Neural cell (in vitro differentiated cells): ENCODE measurements around the gene PSMB10.

Experiments
- EP300 ChIP-seq: fragments of 450-650 bp; conservative IDR thresholded peaks from 2 replicates; pipeline ENCODE4 v1.6.1; 2014; ENCODE audit warnings: antibody characterized with exemption, mild to moderate bottlenecking, moderate library complexity; ENCODE audit not compliant: poor library complexity, severe bottlenecking
- EZH2 ChIP-seq: fragments of 200-600, 300-800 bp; shearing (Covaris generic), sonication (generic); IDR thresholded peaks from 2 replicates; pipeline ENCODE4 v1.6.1; 2014; ENCODE audit warnings: antibody characterized with exemption, low read length, borderline replicate concordance, mild to moderate bottlenecking; ENCODE audit not compliant: insufficient read depth, poor library complexity, severe bottlenecking
- MXI1 ChIP-seq: fragments of 450-650 bp; conservative IDR thresholded peaks from 2 replicates; pipeline ENCODE4 v1.6.1; 2014; ENCODE audit warnings: antibody characterized with exemption, mild to moderate bottlenecking; ENCODE audit not compliant: poor library complexity, severe bottlenecking
- POLR2AphosphoS5 ChIP-seq: IDR thresholded peaks from 2 replicates; pipeline ENCODE4 v1.6.1; 2012
- RAD21 ChIP-seq: fragments of 450-650 bp; conservative IDR thresholded peaks from 2 replicates; pipeline ENCODE4 v1.6.1; 2014; ENCODE audit warnings: antibody characterized with exemption, mild to moderate bottlenecking, moderate library complexity
- SMC3 ChIP-seq: fragments of 450-650 bp; conservative IDR thresholded peaks from 2 replicates; pipeline ENCODE4 v1.6.1; 2014; ENCODE audit warnings: antibody characterized with exemption, mild to moderate bottlenecking, moderate library complexity; ENCODE audit not compliant: poor library complexity
- TAF1 ChIP-seq: IDR thresholded peaks from 2 replicates; pipeline ENCODE4 v1.6.1; 2012; ENCODE audit warnings: low read depth
- TF ChIP-seq, protein P1 (sequence below): IDR thresholded peaks from 2 replicates; pipeline ENCODE4 v1.6.1; 2012; ENCODE audit warnings: borderline replicate concordance
- TF ChIP-seq, protein P2 (sequence below): fragments of 450-650 bp; IDR thresholded peaks from 2 replicates; pipeline ENCODE4 v1.5.1; 2014; ENCODE audit warnings: antibody characterized with exemption, mild to moderate bottlenecking, moderate library complexity; ENCODE audit not compliant: poor library complexity, severe bottlenecking

DNA sequence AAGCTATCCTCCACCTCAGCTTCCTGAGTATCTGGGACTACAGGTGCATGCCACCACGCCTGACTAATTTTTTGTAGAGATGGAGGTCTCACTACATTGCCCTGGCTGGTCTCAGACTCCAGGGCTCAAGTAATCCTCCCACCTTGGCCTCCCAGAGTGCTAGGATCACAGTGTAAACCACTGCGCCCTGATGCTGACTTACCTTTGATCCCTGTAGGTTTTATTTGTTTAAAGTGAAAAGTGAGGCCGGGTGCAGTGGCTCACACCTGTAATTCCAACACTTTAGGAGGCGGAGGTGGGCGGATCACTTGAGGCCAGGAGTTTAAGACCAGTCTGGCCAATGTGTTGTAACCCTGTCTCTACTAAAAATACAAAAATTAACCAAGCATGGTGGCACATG, 34.9 kb downstream of the PSMB10 start:
- TF ChIP-seq, protein P1, sequence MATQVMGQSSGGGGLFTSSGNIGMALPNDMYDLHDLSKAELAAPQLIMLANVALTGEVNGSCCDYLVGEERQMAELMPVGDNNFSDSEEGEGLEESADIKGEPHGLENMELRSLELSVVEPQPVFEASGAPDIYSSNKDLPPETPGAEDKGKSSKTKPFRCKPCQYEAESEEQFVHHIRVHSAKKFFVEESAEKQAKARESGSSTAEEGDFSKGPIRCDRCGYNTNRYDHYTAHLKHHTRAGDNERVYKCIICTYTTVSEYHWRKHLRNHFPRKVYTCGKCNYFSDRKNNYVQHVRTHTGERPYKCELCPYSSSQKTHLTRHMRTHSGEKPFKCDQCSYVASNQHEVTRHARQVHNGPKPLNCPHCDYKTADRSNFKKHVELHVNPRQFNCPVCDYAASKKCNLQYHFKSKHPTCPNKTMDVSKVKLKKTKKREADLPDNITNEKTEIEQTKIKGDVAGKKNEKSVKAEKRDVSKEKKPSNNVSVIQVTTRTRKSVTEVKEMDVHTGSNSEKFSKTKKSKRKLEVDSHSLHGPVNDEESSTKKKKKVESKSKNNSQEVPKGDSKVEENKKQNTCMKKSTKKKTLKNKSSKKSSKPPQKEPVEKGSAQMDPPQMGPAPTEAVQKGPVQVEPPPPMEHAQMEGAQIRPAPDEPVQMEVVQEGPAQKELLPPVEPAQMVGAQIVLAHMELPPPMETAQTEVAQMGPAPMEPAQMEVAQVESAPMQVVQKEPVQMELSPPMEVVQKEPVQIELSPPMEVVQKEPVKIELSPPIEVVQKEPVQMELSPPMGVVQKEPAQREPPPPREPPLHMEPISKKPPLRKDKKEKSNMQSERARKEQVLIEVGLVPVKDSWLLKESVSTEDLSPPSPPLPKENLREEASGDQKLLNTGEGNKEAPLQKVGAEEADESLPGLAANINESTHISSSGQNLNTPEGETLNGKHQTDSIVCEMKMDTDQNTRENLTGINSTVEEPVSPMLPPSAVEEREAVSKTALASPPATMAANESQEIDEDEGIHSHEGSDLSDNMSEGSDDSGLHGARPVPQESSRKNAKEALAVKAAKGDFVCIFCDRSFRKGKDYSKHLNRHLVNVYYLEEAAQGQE = no peak
- TF ChIP-seq, protein P2, sequence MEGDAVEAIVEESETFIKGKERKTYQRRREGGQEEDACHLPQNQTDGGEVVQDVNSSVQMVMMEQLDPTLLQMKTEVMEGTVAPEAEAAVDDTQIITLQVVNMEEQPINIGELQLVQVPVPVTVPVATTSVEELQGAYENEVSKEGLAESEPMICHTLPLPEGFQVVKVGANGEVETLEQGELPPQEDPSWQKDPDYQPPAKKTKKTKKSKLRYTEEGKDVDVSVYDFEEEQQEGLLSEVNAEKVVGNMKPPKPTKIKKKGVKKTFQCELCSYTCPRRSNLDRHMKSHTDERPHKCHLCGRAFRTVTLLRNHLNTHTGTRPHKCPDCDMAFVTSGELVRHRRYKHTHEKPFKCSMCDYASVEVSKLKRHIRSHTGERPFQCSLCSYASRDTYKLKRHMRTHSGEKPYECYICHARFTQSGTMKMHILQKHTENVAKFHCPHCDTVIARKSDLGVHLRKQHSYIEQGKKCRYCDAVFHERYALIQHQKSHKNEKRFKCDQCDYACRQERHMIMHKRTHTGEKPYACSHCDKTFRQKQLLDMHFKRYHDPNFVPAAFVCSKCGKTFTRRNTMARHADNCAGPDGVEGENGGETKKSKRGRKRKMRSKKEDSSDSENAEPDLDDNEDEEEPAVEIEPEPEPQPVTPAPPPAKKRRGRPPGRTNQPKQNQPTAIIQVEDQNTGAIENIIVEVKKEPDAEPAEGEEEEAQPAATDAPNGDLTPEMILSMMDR = no peak
- no peak for TF ChIP-seq TAF1
- TF ChIP-seq RAD21 = no peak
- TF ChIP-seq SMC3 = no peak
- TF ChIP-seq POLR2AphosphoS5 = no peak
- TF ChIP-seq EZH2 = no peak
- TF ChIP-seq MXI1 = no peak
- TF ChIP-seq EP300 = no peak
